Body of pancreas (tissue), 4 donors: ENCODE data around the gene RASGRF1. TPM values are rescaled to one million over a fixed set of nuclear protein-coding genes. Genes with fewer than 3 reads are reported as not detected.

Experiments
- ATAC-seq: fragments of 150-250 bp; one replicate; pipeline ENCODE4 v1.9.1; 2016
- DNase-seq, 4 donors: peaks; one replicate each; pipeline ENCODE4 v3.0.0-alpha.2; 2019
- H3K27ac ChIP-seq, 4 donors: fragments of 200-600 bp; sonication (generic); 1 replicate in 3 of 4; 2 replicates in 1 of 4; pipeline versions ENCODE4 v1.5.1 to v1.6.1; 2016 to 2019; ENCODE audit warnings: mild to moderate bottlenecking in 1 of 4, mixed read lengths in 1 of 4, moderate library complexity in 1 of 4
- H3K27me3 ChIP-seq, 2 donors: fragments of 200-600 bp; sonication (generic); one replicate each; pipeline ENCODE4 v1.6.0; 2016; ENCODE audit warnings: mild to moderate bottlenecking in 1 of 2
- H3K36me3 ChIP-seq, 2 donors: fragments of 200-600 bp; sonication (generic); replicated peaks in 1 of 2; 2 replicates each; pipeline ENCODE4 v1.5.1; 2016; ENCODE audit warnings: low read depth in 2 of 2; ENCODE audit not compliant: insufficient read depth in 1 of 2
- H3K4me1 ChIP-seq: fragments of 200-600 bp; sonication (generic); one replicate; pipeline ENCODE4 v1.6.0; 2016
- H3K4me3 ChIP-seq, 2 donors: fragments of 200-600 bp; sonication (generic); 1 replicate in 1 of 2; 2 replicates in 1 of 2; pipeline ENCODE4 v1.5.1; 2016 to 2019
- H3K9me3 ChIP-seq, 3 donors: fragments of 200-600 bp; sonication (generic); 1 replicate in 2 of 3; 2 replicates in 1 of 3; pipeline ENCODE4 v1.5.1; 2016
- POLR2A ChIP-seq, 3 donors: fragments of 450-650 bp; IDR thresholded peaks; one replicate each; pipeline ENCODE4 v1.6.1; 2016; ENCODE audit warnings: antibody characterized with exemption in 3 of 3, mild to moderate bottlenecking in 2 of 3
- WGBS, 2 donors: methylation state at CpG; one replicate each; pipeline ENCODE4 v1.1.5; 2017; 5-methylcytosine and 5-hydroxymethylcytosine counted together
- intact Hi-C: fragments of 100-400 bp; cut with DNase I; formaldehyde crosslinking; loops from one replicate; pipeline ENCODE4 v1.15.1; 2023
- total RNA-seq, 2 donors: library from RNA; depleted of rRNA; stranded (reverse); fragments of >200 nt; gene quantifications; one replicate each; pipeline ENCODE4 v1.1.0, GENCODE V29; 2016
- TF ChIP-seq, protein P1 (sequence below), 7 experiments: fragments of 450-650 bp in 4 of 7; fragments of 200-600 bp in 3 of 7; sonication (generic) in 3 of 7; IDR thresholded peaks; one replicate each; pipeline ENCODE4 v1.5.1; 2016 to 2019; ENCODE audit warnings: antibody characterized with exemption in 7 of 7

RASGRF1 gene
- total RNA-seq, 2 donors from 2014 or later, result 1.0 to 3.6 TPM

GRCh38 chr15:78925076-78925624 is 165.4 kb downstream of the RASGRF1 start:
- Histone ChIP-seq H3K4me1 (no peaks in the 10 kb centered on the region), H3K27ac (no peak overlapping the region), H3K4me3 (no peak overlapping the region), H3K36me3 (peaks cover 0 to 20% of the 10 kb centered on the region in 2 donors), H3K27me3 (no peaks in the 10 kb centered on the region), H3K9me3 (no peaks in the 10 kb centered on the region)
- no peak for DNase-seq
- 76 to 87% methylated on average over 7 to 10 of the region's 10 CpGs for WGBS, 2 donors
- ATAC-seq, result no peak
- no peak for TF ChIP-seq POLR2A (IDR thresholded peaks at IDR 0.05)
- TF ChIP-seq, protein P1, sequence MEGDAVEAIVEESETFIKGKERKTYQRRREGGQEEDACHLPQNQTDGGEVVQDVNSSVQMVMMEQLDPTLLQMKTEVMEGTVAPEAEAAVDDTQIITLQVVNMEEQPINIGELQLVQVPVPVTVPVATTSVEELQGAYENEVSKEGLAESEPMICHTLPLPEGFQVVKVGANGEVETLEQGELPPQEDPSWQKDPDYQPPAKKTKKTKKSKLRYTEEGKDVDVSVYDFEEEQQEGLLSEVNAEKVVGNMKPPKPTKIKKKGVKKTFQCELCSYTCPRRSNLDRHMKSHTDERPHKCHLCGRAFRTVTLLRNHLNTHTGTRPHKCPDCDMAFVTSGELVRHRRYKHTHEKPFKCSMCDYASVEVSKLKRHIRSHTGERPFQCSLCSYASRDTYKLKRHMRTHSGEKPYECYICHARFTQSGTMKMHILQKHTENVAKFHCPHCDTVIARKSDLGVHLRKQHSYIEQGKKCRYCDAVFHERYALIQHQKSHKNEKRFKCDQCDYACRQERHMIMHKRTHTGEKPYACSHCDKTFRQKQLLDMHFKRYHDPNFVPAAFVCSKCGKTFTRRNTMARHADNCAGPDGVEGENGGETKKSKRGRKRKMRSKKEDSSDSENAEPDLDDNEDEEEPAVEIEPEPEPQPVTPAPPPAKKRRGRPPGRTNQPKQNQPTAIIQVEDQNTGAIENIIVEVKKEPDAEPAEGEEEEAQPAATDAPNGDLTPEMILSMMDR (IDR thresholded peaks at IDR 0.05), result no peak
- intact Hi-C loops, result no loop called here

DNA sequence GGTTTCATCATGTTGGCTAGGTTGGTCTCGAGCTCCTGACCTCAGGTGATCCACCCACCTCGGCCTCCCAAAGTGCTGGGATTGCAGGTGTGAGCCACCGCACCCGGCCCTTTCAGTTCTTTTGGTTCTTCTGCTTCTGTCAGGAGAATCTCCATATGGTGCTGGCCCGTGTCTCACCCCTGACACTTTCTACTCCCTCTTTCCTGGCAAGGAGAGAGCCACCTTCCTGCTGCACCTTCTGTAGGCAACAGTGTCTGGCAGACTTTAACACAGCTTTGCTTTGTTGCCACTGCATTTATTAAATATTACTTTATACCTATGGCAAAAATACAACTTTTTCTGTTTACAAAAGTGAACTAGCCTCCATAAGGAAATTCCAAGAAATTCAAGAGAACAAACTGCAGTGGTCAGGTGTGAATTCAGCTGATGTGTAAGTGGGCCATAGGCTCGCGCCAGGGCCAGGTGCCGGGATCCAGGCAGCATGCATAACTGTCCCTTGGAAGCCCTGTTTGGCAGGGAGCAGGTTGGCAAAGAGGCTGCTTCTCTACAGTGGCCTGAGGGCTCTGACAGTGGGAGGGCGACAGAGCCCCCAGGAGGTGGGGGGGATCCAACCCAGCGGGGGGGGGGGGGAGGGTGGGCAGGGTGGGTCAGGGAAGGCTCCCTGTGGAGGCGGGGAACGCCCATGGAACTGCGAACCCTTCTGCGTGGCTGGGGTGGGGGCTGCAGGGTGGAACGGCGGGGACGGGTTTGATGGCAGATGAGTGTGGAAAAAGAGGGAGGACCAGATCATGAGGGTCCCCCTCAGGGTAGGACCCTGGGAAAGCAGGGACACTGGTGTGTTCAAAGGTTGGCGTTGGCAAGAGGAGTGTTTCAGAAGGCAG is 166.9 kb downstream of the RASGRF1 start:
- Histone ChIP-seq H3K27ac (no peak overlapping the region), H3K9me3 (no peaks in the 10 kb centered on the region), H3K4me1 (no peaks in the 10 kb centered on the region), H3K36me3 (peaks cover 0 to 27% of the 10 kb centered on the region in 2 donors), H3K4me3 (no peak overlapping the region), H3K27me3 (no peaks in the 10 kb centered on the region)
- no peak for TF ChIP-seq POLR2A (IDR thresholded peaks at IDR 0.05)
- TF ChIP-seq, protein P1 (IDR thresholded peaks at IDR 0.05), result no peak
- no peak for ATAC-seq
- DNase-seq, result no peak
- intact Hi-C loops, result no loop called here
- WGBS, 2 donors, result 92 to 93% methylated on average over 18 of the region's 18 CpGs

- TF ChIP-seq, protein P1 (IDR thresholded peaks at IDR 0.05), result no peak
- TF ChIP-seq POLR2A (IDR thresholded peaks at IDR 0.05), result no peak
- 71 to 85% methylated on average over 7 of the region's 7 CpGs for WGBS, 2 donors
- no peaks in the 10 kb centered on the region for H3K9me3 ChIP-seq
- no peak overlapping the region for H3K4me3 ChIP-seq
- DNase-seq (no peak), ATAC-seq (no peak)
- H3K27ac ChIP-seq, result no peak overlapping the region
- peaks cover 0 to 27% of the 10 kb centered on the region in 2 donors for H3K36me3 ChIP-seq
- no peaks in the 10 kb centered on the region for H3K27me3 ChIP-seq
- intact Hi-C loops, result no loop called here
- no peaks in the 10 kb centered on the region for H3K4me1 ChIP-seq
Measured at GRCh38 chr15:78923015-78923414, 167.6 kb downstream of the RASGRF1 start.

DNA sequence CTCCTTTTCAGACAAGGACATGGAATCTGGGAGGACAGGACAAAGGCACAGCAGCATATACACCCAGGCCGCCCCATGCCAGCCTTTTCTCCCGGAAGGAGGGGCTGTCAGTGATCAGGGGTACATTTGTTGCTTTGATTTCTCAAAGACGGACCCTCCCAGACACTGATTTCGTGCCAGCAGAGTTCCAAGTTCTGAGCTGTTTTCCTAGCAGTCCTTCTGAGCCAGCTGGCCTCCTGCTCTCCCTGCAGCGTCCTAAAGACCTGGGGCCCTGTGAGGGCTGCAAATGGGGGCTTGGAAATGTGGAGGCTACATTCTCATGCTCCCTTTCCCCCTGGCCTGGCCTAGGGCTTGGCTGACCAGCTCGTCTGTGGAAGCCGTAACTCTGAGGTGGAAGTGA is 168.1 kb downstream of the RASGRF1 start:
- TF ChIP-seq, protein P1 (IDR thresholded peaks at IDR 0.05), result no peak
- no peak for TF ChIP-seq POLR2A (IDR thresholded peaks at IDR 0.05)
- ATAC-seq, result no peak

More for the DNA sequence above, 168.1 kb downstream of the RASGRF1 start:
- Histone ChIP-seq H3K4me3 (no peak overlapping the region), H3K4me1 (no peaks in the 10 kb centered on the region), H3K36me3 (peaks cover 0 to 27% of the 10 kb centered on the region in 2 donors), H3K9me3 (no peaks in the 10 kb centered on the region), H3K27me3 (no peaks in the 10 kb centered on the region), H3K27ac (no peak overlapping the region)
- 80 to 91% methylated on average over 7 of the region's 7 CpGs for WGBS, 2 donors
- no peak for DNase-seq
- intact Hi-C loops, result no loop called here
